Sigmoid colon (tissue), 7 donors: ENCODE results near the gene TNKS2. TPM values are rescaled to one million over a fixed set of nuclear protein-coding genes. Genes with fewer than 3 reads are reported as not detected.

Experiments
- DNase-seq: peaks from one replicate; pipeline ENCODE4 v3.0.0-alpha.2; 2019
- H3K27ac ChIP-seq, 4 donors: fragments of 200-600 bp; sonication (generic); one replicate each; pipeline ENCODE4 v1.5.1; 2016 to 2019; ENCODE audit warnings: mild to moderate bottlenecking in 1 of 4
- H3K27me3 ChIP-seq, 3 donors: fragments of 200-600 bp; sonication (generic); one replicate each; pipeline ENCODE4 v1.5.1; 2019; ENCODE audit warnings: mild to moderate bottlenecking in 1 of 3
- H3K36me3 ChIP-seq, 4 donors: fragments of 200-600 bp; sonication (generic); one replicate each; pipeline ENCODE4 v1.5.1; 2016 to 2019
- H3K4me1 ChIP-seq, 4 donors: fragments of 200-600 bp; sonication (generic); one replicate each; pipeline ENCODE4 v1.5.1; 2017 to 2019
- H3K4me3 ChIP-seq, 4 donors: fragments of 200-600 bp; sonication (generic); one replicate each; pipeline ENCODE4 v1.5.1; 2017 to 2019; ENCODE audit warnings: mild to moderate bottlenecking in 2 of 4, moderate library complexity in 1 of 4
- H3K9me3 ChIP-seq, 4 donors: fragments of 200-600 bp in 3 of 4; sonication (generic) in 3 of 4; one replicate each; pipeline versions ENCODE4 v1.5.1 to v1.6.1; 2013 to 2019
- EP300 ChIP-seq, 4 donors: sonication (generic); formaldehyde crosslinking; IDR thresholded peaks; one replicate each; pipeline ENCODE4 v1.6.1; 2017; ENCODE audit warnings: antibody characterized with exemption in 4 of 4
- POLR2A ChIP-seq, 2 donors: fragments of 450-650 bp; IDR thresholded peaks; one replicate each; pipeline ENCODE4 v1.6.1; 2016; ENCODE audit warnings: antibody characterized with exemption in 2 of 2, mild to moderate bottlenecking in 2 of 2, moderate library complexity in 2 of 2
- POLR2AphosphoS5 ChIP-seq, 4 donors: sonication (generic); formaldehyde crosslinking; IDR thresholded peaks; one replicate each; pipeline ENCODE4 v1.6.1; 2017; ENCODE audit warnings: antibody characterized with exemption in 4 of 4
- WGBS, 2 donors: extraction: QIAGEN DNeasy Blood & Tissue Kit; methylation state at CpG; one replicate each; pipeline ENCODE4 v1.1.7; 2013; 5-methylcytosine and 5-hydroxymethylcytosine counted together
- intact Hi-C: fragments of 100-400 bp; cut with DNase I; formaldehyde crosslinking; loops from one replicate; pipeline ENCODE4 v1.15.1; 2023
- polyA plus RNA-seq, 3 donors: library from polyadenylated mRNA; stranded (reverse); fragments of 200-250 nt; gene quantifications; one replicate each; pipeline ENCODE4 v1.2.3, GENCODE V29; 2013
- total RNA-seq, 4 donors: library from RNA; depleted of rRNA; stranded (reverse); fragments of >200 nt; gene quantifications; one replicate each; pipeline ENCODE4 v1.1.0, GENCODE V29; 2016
- TF ChIP-seq, protein P1 (sequence below), 4 experiments: fragments of 450-650 bp in 3 of 4; fragments of 200-600 bp in 1 of 4; IDR thresholded peaks; one replicate each; pipeline ENCODE4 v1.5.1; 2016 to 2019; ENCODE audit warnings: antibody characterized with exemption in 4 of 4, mild to moderate bottlenecking in 3 of 4, moderate library complexity in 2 of 4
- donor health status: healthy with polysubstance abuse.
- donor health status: Bipolar disorder and iron deficiency.
- donor health status: healthy.

The TNKS2 gene
- total and polyA plus RNA-seq, 7 donors, result 9.0 to 46.7 (median 37.4) TPM

DNA sequence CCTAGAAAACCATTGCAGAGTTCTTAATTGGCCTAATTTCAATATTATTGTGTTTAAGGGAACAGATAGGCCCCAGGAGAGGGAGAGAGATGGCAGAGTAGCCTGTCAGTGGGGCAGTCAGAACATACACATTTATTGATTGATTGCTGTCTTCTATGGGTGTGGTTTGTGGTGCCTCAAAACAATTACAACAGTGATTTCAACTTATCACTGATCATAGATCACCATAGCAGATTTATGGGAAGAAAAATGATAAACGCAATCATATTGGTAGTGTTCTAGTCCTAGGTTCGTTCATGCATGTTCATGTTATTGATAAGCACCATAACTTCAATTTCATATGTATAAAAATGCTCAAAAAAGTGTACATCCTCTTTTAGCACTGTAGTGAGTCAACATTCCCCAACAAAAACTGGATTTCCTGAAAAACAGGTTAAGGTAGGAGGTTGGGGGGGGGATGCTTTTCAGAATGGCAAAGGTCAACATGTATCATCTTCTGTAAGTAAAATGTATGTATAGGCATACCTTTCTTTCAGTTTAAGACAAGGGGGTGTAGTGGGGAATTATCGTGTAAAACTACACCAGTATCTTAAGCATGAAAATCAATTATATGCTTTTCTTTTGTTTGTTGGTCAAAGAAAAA is 1.1 kb upstream of the TNKS2 start:
- no peaks in the 10 kb centered on the region for H3K27me3 ChIP-seq
- peak overlapping the region; percentile 74 to 97 (median 92) for H3K4me3 ChIP-seq
- no peak for TF ChIP-seq POLR2AphosphoS5 (IDR thresholded peaks at IDR 0.05)
- no peak for TF ChIP-seq POLR2A (IDR thresholded peaks at IDR 0.05)
- no peak for TF ChIP-seq EP300 (IDR thresholded peaks at IDR 0.05)
- TF ChIP-seq, protein P1, sequence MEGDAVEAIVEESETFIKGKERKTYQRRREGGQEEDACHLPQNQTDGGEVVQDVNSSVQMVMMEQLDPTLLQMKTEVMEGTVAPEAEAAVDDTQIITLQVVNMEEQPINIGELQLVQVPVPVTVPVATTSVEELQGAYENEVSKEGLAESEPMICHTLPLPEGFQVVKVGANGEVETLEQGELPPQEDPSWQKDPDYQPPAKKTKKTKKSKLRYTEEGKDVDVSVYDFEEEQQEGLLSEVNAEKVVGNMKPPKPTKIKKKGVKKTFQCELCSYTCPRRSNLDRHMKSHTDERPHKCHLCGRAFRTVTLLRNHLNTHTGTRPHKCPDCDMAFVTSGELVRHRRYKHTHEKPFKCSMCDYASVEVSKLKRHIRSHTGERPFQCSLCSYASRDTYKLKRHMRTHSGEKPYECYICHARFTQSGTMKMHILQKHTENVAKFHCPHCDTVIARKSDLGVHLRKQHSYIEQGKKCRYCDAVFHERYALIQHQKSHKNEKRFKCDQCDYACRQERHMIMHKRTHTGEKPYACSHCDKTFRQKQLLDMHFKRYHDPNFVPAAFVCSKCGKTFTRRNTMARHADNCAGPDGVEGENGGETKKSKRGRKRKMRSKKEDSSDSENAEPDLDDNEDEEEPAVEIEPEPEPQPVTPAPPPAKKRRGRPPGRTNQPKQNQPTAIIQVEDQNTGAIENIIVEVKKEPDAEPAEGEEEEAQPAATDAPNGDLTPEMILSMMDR (IDR thresholded peaks at IDR 0.05), result no peak
- peak overlapping the region; percentile 96 to 99 (median 98) for H3K27ac ChIP-seq
- intact Hi-C loops, result loop anchor here (5.0 to 10.0 kb wide), 3 partner anchors 162 to 385 kb away; partner anchors contain the start of genes HECTD2 and PPP1R3C
- peaks cover 0 to 45% (median 39%) of the 10 kb centered on the region in 4 donors for H3K4me1 ChIP-seq
- H3K9me3 ChIP-seq, result no peaks in the 10 kb centered on the region
- 11 to 49% methylated on average over 3 of the region's 3 CpGs for WGBS, 2 donors
- H3K36me3 ChIP-seq, result no peaks in the 10 kb centered on the region
- DNase-seq, result no peak

DNA sequence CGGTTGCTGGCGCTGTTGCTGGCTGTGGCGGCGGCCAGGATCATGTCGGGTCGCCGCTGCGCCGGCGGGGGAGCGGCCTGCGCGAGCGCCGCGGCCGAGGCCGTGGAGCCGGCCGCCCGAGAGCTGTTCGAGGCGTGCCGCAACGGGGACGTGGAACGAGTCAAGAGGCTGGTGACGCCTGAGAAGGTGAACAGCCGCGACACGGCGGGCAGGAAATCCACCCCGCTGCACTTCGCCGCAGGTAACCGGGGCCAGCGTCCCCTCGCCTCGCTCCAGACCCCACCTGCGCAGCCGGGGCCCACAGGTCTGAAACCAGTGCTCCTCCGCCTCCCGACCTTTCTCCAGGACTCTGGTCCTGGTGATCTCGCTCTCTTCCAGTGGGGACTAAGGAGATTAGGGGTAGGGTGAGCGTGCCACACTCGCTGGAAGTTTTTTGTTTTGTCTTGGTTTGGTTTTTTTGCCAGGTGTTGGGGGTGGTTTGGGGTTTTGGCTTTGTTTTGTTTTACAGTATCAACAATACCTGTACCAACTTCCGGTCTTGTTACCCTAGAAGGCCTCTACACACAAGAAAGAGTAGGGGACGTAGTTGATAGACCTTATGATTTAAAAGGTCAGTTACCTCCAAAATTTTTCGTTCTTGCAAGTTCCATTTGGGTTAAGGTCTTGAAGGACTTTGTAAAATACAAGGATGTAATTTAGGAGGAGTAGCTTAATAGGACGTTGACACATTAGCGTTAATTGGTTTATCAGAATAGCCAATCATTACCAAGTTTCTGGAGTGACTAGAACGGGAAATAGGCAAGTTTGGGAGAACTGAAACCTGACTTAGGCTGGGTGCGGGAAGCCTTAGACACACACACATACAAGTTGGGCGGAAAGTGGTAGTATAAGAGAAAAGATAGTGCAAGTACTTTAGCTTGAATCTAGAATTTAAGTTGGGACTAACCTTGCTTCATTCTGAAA is 704 bp downstream of the TNKS2 start:
- peaks cover 0 to 55% (median 43%) of the 10 kb centered on the region in 4 donors for H3K4me1 ChIP-seq
- peak in 2 of 4 donors; percentile 9 to 40 for TF ChIP-seq POLR2AphosphoS5 (IDR thresholded peaks at IDR 0.05)
- TF ChIP-seq EP300 (IDR thresholded peaks at IDR 0.05), result no peak
- intact Hi-C loops, result loop anchor here (5.0 to 10.0 kb wide), 3 partner anchors 164 to 387 kb away; partner anchors contain the start of genes HECTD2 and PPP1R3C
- peak; percentile 69 for DNase-seq
- H3K4me3 ChIP-seq, result peak overlapping the region; percentile 74 to 97 (median 92)
- H3K27me3 ChIP-seq, result no peaks in the 10 kb centered on the region
- no peaks in the 10 kb centered on the region for H3K9me3 ChIP-seq
- 0% methylated on average over 54 of the region's 54 CpGs for WGBS, 2 donors
- H3K27ac ChIP-seq, result peak overlapping the region; percentile 96 to 99 (median 98)
- H3K36me3 ChIP-seq, result peaks cover 0 to 5% (median 0%) of the 10 kb centered on the region in 4 donors

DNA sequence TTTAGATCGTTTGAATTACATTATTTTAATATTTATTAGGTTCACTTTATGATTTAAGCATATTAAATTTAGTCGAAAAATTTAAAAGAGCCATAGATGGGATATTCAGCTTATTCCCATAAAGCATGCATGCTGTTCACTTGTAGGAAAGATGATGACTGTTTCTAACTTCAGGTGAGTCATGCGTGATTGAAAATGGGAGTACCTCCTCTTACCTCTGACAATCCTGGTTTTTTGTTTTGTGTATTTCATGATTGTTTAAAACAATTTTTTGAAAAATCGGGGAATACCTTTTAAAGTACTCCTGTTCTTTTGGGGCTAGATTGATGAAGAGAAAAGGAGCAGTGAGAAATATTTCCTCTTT is 1.4 kb downstream of the TNKS2 start:
- Histone ChIP-seq H3K27ac (peak overlapping the region; percentile 96 to 99 (median 98)), H3K4me3 (peak overlapping the region; percentile 74 to 97 (median 92)), H3K36me3 (peaks cover 0 to 5% (median under 1%) of the 10 kb centered on the region in 4 donors), H3K9me3 (no peaks in the 10 kb centered on the region), H3K4me1 (peaks cover 0 to 56% (median 47%) of the 10 kb centered on the region in 4 donors), H3K27me3 (no peaks in the 10 kb centered on the region)
- WGBS, 2 donors, result 5 to 23% methylated on average over 4 of the region's 4 CpGs
- TF ChIP-seq POLR2AphosphoS5 (IDR thresholded peaks at IDR 0.05), result no peak
- TF ChIP-seq, protein P1 (IDR thresholded peaks at IDR 0.05), result no peak
- no peak for TF ChIP-seq POLR2A (IDR thresholded peaks at IDR 0.05)
- TF ChIP-seq EP300 (IDR thresholded peaks at IDR 0.05), result no peak
- no peak for DNase-seq
- intact Hi-C loops, result loop anchor here (5.0 to 10.0 kb wide), 3 partner anchors 165 to 387 kb away; partner anchors contain the start of genes HECTD2 and PPP1R3C

DNA sequence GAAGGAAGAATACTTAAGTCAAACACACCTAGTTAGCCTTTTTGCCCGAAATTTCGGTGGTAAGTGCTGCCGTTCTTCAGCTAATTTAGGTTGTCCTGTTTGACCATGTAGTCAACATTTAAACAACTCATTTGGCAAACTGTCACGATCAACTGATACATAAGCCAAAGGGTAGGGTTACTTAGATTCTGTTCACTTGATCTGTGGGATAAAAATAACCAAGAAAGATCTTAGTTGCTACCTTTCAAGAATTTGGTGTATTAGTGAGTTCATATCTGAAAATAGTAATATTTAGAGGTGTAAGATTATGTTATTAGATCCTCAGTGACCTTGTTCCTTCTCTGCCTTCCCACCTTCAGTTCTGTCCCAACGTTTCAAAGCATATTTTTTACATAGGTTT is 2.0 kb downstream of the TNKS2 start:
- no peak for DNase-seq
- WGBS, 2 donors, result 13 to 50% methylated on average over 5 of the region's 5 CpGs
- peaks cover 0 to 7% (median 2%) of the 10 kb centered on the region in 4 donors for H3K36me3 ChIP-seq
- intact Hi-C loops, result loop anchor here (5.0 kb wide), 1 partner anchor 122 kb away; the partner anchor contains the start of gene BTAF1
- H3K4me1 ChIP-seq, result peaks cover 0 to 61% (median 47%) of the 10 kb centered on the region in 4 donors
- no peaks in the 10 kb centered on the region for H3K9me3 ChIP-seq
- TF ChIP-seq, protein P1 (IDR thresholded peaks at IDR 0.05), result no peak
- H3K27ac ChIP-seq, result peak overlapping the region in 3 of 4 donors; percentile 96 to 99 (median 97)
- H3K27me3 ChIP-seq, result no peaks in the 10 kb centered on the region
- peak overlapping the region in 3 of 4 donors; percentile 74 to 97 (median 96) for H3K4me3 ChIP-seq
